ENCODE results near the gene GMPPA. TPM values are rescaled to one million over a fixed set of nuclear protein-coding genes. Genes with fewer than 3 reads are reported as not detected.

GMPPA gene
- total RNA-seq, 3 donors from 2014 or later: 15.7 to 33.4 (median 29.7) TPM

DNA sequence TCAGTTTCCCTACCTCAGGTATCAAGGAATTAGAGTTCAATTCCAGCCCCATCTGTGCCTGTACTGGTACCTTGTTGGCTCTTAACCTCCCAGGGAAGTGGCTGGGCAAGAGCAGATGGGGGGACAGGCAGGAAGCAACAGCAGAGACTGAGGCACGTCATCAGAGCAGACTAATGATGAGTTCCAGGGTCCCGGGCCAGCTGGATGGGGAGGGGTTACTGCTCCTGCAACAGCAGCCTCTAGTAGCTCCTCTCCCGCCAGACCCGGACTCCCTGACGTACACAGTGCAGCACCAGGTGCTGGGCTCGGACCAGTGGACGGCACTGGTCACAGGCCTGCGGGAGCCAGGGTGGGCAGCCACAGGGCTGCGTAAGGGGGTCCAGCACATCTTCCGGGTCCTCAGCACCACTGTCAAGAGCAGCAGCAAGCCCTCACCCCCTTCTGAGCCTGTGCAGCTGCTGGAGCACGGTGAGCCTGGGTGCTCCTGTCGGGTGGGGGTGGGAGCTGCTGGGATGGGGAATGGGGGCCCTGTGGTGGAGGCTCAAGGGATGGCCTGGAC is 26.0 kb upstream of the GMPPA start:
- no peak for DNase-seq (ENCODE audit: low spot score in 2 of 2)
- Histone ChIP-seq H3K27ac (no peak overlapping the region), H3K9me3 (no peaks in the 10 kb centered on the region), H3K27me3 (no peaks in the 10 kb centered on the region), H3K4me1 (no peaks in the 10 kb centered on the region), H3K4me3 (no peak overlapping the region), H3K36me3 (no peaks in the 10 kb centered on the region)
- intact Hi-C loops (cut with DNase I; ENCODE audit: low total_unique reads): loop anchor here (10.0 kb wide), 1 partner anchor 52 kb away; no protein-coding TSS in a partner anchor
- TF ChIP-seq POLR2A (IDR thresholded peaks at IDR 0.05) (no peak), POLR2AphosphoS5 (IDR thresholded peaks at IDR 0.05) (no peak)
- TF ChIP-seq, protein P1, sequence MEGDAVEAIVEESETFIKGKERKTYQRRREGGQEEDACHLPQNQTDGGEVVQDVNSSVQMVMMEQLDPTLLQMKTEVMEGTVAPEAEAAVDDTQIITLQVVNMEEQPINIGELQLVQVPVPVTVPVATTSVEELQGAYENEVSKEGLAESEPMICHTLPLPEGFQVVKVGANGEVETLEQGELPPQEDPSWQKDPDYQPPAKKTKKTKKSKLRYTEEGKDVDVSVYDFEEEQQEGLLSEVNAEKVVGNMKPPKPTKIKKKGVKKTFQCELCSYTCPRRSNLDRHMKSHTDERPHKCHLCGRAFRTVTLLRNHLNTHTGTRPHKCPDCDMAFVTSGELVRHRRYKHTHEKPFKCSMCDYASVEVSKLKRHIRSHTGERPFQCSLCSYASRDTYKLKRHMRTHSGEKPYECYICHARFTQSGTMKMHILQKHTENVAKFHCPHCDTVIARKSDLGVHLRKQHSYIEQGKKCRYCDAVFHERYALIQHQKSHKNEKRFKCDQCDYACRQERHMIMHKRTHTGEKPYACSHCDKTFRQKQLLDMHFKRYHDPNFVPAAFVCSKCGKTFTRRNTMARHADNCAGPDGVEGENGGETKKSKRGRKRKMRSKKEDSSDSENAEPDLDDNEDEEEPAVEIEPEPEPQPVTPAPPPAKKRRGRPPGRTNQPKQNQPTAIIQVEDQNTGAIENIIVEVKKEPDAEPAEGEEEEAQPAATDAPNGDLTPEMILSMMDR (IDR thresholded peaks at IDR 0.05): no peak

DNA sequence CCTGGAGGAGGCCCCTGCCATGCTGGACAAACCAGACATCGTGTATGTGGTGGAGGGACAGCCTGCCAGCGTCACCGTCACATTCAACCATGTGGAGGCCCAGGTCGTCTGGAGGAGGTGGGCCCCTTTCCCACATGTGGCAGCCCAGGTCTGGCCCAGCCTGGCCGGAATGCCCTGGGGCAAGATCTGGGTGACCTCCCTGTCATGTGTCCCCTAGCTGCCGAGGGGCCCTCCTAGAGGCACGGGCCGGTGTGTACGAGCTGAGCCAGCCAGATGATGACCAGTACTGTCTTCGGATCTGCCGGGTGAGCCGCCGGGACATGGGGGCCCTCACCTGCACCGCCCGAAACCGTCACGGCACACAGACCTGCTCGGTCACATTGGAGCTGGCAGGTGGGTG is 25.2 kb upstream of the GMPPA start:
- TF ChIP-seq POLR2AphosphoS5 (IDR thresholded peaks at IDR 0.05) (no peak), POLR2A (IDR thresholded peaks at IDR 0.05) (no peak)
- TF ChIP-seq, protein P1 (IDR thresholded peaks at IDR 0.05): no peak
- intact Hi-C loops (cut with DNase I; ENCODE audit: low total_unique reads): loop anchor here (10.0 kb wide), 1 partner anchor 51 kb away; no protein-coding TSS in a partner anchor
- Histone ChIP-seq H3K27me3 (no peaks in the 10 kb centered on the region), H3K36me3 (no peaks in the 10 kb centered on the region), H3K9me3 (no peaks in the 10 kb centered on the region), H3K4me3 (no peak overlapping the region), H3K4me1 (no peaks in the 10 kb centered on the region), H3K27ac (no peak overlapping the region)
- no peak for DNase-seq (ENCODE audit: low spot score in 2 of 2)

DNA sequence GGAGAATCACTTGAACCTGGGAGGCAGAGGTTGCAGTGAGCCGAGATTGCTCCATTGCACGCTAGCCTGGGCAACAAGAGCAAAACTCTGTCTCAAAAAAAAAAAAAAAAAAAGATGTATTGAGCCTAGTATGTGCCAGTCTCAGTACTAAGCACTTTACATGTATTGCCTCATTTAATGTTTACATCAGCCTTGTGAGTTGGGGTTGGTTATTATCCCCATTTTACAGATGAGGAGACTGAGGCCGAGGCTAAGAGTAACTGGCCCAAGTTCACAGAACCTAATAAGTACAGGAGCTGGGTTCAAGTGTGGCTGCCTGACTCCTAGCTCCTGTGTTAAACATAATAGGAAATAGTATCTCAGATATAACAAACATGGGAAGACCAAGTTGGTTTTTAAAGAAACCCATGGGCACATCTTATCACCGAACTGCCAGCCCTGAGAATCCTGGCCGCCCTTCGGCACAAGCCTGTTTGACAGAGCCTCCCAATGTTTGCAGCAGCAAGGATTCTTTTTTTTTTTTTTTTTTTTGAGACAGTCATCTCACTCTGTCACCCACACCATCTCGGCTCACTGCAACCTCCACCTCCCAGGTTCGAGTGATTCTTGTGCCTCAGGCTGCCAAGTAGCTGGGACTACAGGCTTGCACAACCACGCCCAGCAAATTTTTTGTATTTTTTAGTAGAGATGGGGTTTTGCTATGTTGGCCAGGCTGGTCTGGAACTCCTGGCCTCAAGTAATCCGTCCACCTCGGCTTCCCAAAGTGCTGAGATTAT is 24.2 kb upstream of the GMPPA start:
- TF ChIP-seq, protein P1 (IDR thresholded peaks at IDR 0.05): no peak
- no peak for TF ChIP-seq POLR2AphosphoS5 (IDR thresholded peaks at IDR 0.05)
- TF ChIP-seq POLR2A (IDR thresholded peaks at IDR 0.05): no peak
- Histone ChIP-seq H3K27me3 (no peaks in the 10 kb centered on the region), H3K4me3 (no peak overlapping the region), H3K36me3 (no peaks in the 10 kb centered on the region), H3K9me3 (no peaks in the 10 kb centered on the region), H3K27ac (no peak overlapping the region), H3K4me1 (no peaks in the 10 kb centered on the region)
- DNase-seq (ENCODE audit: low spot score in 2 of 2): no peak
- intact Hi-C loops (cut with DNase I; ENCODE audit: low total_unique reads): loop anchor here (10.0 kb wide), 1 partner anchor 50 kb away; no protein-coding TSS in a partner anchor

DNA sequence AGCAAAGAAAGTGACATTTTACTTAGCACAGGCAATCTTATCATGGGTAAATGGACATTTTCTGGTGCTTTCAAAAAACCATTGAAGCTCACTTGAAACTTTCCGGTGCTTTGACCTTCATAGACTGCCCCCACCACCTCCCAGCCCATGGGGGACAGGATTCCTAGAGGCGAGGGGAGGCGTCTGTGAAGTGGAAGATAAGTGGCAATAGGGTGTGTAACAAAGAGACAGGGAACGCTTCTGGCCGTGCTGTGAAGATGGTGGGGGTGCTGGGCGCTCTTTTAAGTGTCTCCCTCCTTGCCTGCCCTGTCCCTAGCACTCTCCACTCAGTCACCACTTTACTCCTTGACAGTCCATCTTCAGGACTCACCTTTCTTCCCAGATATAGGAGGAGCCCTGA is 23.4 kb upstream of the GMPPA start:
- Histone ChIP-seq H3K36me3 (no peaks in the 10 kb centered on the region), H3K4me3 (no peak overlapping the region), H3K27ac (no peak overlapping the region), H3K4me1 (no peaks in the 10 kb centered on the region), H3K27me3 (no peaks in the 10 kb centered on the region), H3K9me3 (no peaks in the 10 kb centered on the region)
- intact Hi-C loops (cut with DNase I; ENCODE audit: low total_unique reads): loop anchor here (10.0 kb wide), 1 partner anchor 50 kb away; no protein-coding TSS in a partner anchor
- DNase-seq (ENCODE audit: low spot score in 2 of 2): no peak
- TF ChIP-seq, protein P1 (IDR thresholded peaks at IDR 0.05): no peak
- TF ChIP-seq POLR2AphosphoS5 (IDR thresholded peaks at IDR 0.05) (no peak), POLR2A (IDR thresholded peaks at IDR 0.05) (no peak)
